NB4 (cell line): ENCODE measurements around the gene FRMD5.

ENCODE experiments used
- CTCF ChIP-seq: IDR thresholded peaks from one replicate; pipeline ENCODE4 v1.5.1; 2012; ENCODE audit warnings: low read depth, low read length
- POLR2A ChIP-seq: IDR thresholded peaks from 2 replicates; pipeline ENCODE4 v1.6.1; 2011; ENCODE audit warnings: mild to moderate bottlenecking; ENCODE audit not compliant: insufficient read length; ENCODE audit errors: extremely low read depth

- TF ChIP-seq POLR2A, result no peak
- no peak for TF ChIP-seq CTCF
Measured at GRCh38 chr15:43919540-43920253, 275.4 kb downstream of the FRMD5 start.
